Measurements from ENCODE around the gene LINGO4. TPM values are rescaled to one million over a fixed set of nuclear protein-coding genes. Genes with fewer than 3 reads are reported as not detected.

LINGO4 gene
- total RNA-seq, 1 experiment from 2014 or later: not detected

Other genes starting within 250 kb of the LINGO4 start
- 18.4 and 28.5 TPM in 2 replicates for gene SNX27, start 193.4 kb downstream of the LINGO4 start, total RNA-seq (2014; rRNA removed; shearing (Covaris generic))
- gene CELF3, start 88.6 kb downstream of the LINGO4 start, total RNA-seq (2014; rRNA removed; shearing (Covaris generic)): not detected in 2 replicates
- not detected in 2 replicates for gene RIIAD1, start 83.9 kb downstream of the LINGO4 start, total RNA-seq (2014; rRNA removed; shearing (Covaris generic))
- 171 and 279 TPM in 2 replicates for gene MRPL9, start 41.9 kb downstream of the LINGO4 start, total RNA-seq (2014; rRNA removed; shearing (Covaris generic))
- gene TDRKH, start 14.9 kb downstream of the LINGO4 start, total RNA-seq (2014; rRNA removed; shearing (Covaris generic)): 0.94 and 4.0 TPM in 2 replicates
- gene RORC, start 26.4 kb upstream of the LINGO4 start, total RNA-seq (2014; rRNA removed; shearing (Covaris generic)): not detected in 2 replicates
- gene C2CD4D, start 34.4 kb upstream of the LINGO4 start, total RNA-seq (2014; rRNA removed; shearing (Covaris generic)): not detected in 2 replicates
- gene THEM5, start 48.3 kb upstream of the LINGO4 start, total RNA-seq (2014; rRNA removed; shearing (Covaris generic)): not detected in 2 replicates
- 7.5 and 9.5 TPM in 2 replicates for gene THEM4, start 104.1 kb upstream of the LINGO4 start, total RNA-seq (2014; rRNA removed; shearing (Covaris generic))
- gene S100A10, start 188.4 kb upstream of the LINGO4 start, total RNA-seq (2014; rRNA removed; shearing (Covaris generic)): 90.2 and 151 TPM in 2 replicates
- 228 and 284 TPM in 2 replicates for gene S100A11, start 231.6 kb upstream of the LINGO4 start, total RNA-seq (2014; rRNA removed; shearing (Covaris generic))